ENCODE measurements around the gene APOM.
A peak's percentile ranks its signal among the peaks of the same experiment; 100 is the strongest.

Gene APOM

GRCh38 chr6:31657406-31658157, 1.9 kb downstream of the APOM start:
- no peak for DNase-seq (ENCODE audit: low read depth in 2 of 2, low spot score in 1 of 2)

DNA sequence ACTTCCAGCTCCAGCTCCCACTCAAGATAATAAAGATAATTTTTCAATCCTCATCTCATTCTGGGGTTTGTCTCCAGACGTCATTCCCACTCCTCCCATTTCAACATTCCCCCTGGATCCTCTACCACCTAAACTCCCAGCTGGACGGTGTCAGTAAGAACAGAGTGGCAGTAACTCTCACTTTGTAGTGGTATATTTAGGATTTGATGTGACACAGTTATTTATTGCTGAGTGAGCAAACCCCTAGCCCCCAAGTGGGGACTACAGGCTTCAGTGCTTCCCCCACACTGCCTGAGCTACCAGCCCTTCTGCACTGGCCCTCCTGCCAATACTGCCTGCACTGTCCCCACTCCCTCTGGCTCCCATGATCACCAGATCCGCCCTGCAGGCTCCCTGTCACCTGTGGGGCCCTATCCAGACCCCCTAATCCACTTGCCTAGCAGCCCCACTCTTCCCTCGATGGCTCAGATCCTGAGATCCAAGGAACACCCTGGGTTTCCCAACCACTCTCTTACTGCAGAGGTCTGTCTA, 2.5 kb downstream of the APOM start:
- no peak for DNase-seq (ENCODE audit: low read depth in 2 of 2, low spot score in 1 of 2)

DNA sequence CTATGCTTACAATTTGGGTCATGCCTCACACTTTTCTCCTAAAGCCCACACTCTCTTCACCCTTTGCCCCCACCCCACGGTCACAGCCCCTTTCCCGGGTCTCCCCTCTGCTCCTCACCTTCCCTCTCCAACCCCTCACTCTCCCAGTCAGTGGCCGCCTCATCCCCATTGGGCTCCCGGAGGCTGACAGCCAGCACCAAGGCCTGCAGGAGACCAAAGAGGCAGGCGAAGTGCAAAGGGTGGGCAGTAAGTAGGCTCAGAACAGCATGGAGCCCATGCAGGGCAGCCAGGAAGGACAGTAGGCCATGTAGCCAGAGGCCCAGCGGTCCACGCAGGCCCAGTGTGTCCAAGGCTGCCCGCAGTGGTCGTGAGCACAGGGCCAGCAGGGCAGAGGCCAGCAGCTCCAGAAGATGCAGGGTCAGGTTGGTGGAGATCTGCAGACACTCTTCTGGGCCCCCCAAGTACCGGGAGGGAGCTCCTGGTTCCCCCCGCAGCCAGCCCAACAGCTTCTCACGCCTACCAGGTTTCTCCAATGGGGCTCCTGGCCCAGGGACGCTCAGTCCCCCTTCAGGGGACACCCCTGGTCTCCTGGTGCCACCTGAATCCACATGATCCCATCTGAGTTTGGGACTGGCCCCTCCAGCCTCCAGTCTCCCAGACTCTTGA, 3.4 kb downstream of the APOM start:
- DNase-seq (ENCODE audit: low read depth in 2 of 2, low spot score in 1 of 2), result no peak

GRCh38 chr6:31659649-31660380, 4.1 kb downstream of the APOM start:
- DNase-seq (ENCODE audit: low read depth in 2 of 2, low spot score in 1 of 2), result no peak

GRCh38 chr6:31660381-31661261, 4.9 kb downstream of the APOM start, which contains the start of gene C6orf47:
Gene C6orf47, minus strand, starts transcription at chr6:31660778. Its CDS starts 831 bp downstream, at chr6:31659947.
- DNase-seq (ENCODE audit: low read depth in 2 of 2, low spot score in 1 of 2), result peak; percentile 59 to 66

- DNase-seq (ENCODE audit: low read depth in 2 of 2, low spot score in 1 of 2), result no peak
Observed at GRCh38 chr6:31661262-31662123, 5.8 kb downstream of the APOM start.

- DNase-seq (ENCODE audit: low read depth in 2 of 2, low spot score in 1 of 2), result no peak
Observed at GRCh38 chr6:31662124-31662723, 6.5 kb downstream of the APOM start.

DNA sequence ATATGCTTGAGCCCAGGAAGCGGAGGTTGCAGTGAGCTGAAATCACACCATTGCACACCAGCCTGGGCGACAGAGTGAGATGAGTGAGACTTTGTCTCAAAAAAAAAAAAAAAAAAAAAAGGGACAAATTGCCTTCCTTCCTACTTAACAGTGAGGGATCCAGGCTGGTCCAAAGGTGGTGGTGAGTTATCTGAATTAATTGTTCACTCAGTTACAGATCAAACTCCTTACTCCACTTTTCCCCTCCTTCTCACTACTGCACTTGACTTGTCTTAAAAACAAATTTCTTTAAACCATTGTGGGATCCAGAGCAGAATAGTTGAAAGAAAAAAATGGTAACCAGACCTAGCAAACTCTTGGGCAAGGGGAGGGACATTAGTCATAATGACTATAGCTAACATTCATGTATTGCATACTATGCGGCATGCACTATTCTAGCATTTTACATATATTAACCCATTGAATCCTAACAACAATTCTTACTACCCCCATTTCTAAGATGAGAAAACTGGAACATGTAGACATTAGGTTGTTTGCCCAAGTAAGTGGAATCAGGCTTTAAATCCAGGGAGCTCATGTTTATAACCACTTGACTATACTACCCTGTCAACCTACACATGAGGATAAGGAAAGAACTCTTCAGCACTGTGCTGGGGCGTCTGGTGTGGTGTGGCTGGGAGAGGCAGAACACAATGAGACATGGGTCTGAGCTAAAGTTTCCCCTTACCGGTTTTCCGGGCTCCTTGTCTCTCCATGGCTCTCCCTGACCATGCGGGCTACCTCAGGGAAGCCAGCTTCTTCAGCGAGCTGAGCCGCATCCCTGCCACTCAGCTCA, 7.6 kb downstream of the APOM start:
- no peak for DNase-seq (ENCODE audit: low read depth in 2 of 2, low spot score in 1 of 2)

DNA sequence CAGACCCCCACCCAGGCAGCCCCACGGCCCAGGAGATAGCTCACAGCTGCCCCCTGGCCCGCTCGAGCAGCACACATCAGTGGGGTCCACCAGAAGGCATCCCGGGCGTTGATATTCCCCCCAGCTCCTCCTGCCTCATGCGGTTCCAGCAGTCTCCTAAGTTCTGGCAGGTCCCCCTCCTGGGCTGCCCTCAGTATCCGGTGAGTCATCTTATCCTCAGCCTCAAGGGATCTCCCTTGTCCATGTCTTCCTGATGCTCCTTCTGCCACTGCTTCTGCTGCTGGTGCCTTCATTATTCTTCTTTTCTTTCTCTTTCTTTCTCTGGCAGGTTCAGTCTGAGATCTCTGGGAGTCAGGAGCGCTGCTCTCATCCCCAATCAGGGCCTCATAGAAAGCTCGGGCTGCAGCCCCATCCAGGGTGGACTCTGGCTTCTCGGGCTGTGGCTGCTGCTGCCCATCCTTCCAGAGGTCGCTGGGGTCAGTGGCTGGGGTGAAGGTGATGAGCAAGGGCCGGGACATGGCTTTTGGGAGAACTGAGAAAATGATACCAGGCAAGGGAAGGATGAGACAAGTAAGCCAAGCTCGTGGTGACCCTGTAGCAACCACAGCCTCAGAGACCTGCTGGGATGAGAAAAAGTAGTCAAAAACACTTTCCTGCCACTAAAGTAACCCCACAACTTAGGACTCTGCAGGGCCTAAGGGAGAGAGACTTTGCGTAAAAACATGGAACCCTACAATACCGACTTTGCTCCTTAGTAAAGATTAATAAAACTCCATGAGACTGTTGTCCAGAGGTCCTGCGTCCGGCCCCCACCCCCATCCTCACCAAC, 8.5 kb downstream of the APOM start:
- DNase-seq (ENCODE audit: low read depth in 2 of 2, low spot score in 1 of 2), result no peak

- peak; percentile 68 to 82 for DNase-seq (ENCODE audit: low read depth in 2 of 2, low spot score in 1 of 2)
Observed at GRCh38 chr6:31664790-31665500, 9.3 kb downstream of the APOM start, which contains the start of gene GPANK1. Gene GPANK1, minus strand, starts transcription at chr6:31664997. Its CDS starts 519 bp downstream, at chr6:31664478.

GRCh38 chr6:31665501-31666336, 10.0 kb downstream of the APOM start, which contains the start of gene CSNK2B:
Gene CSNK2B, plus strand, starts transcription at chr6:31666080. Its CDS starts 752 bp downstream, at chr6:31666832.
- DNase-seq (ENCODE audit: low read depth in 2 of 2, low spot score in 1 of 2), result peak; percentile 93 to 97

- DNase-seq (ENCODE audit: low read depth in 2 of 2, low spot score in 1 of 2), result no peak
Observed at GRCh38 chr6:31666337-31666965, 10.8 kb downstream of the APOM start.

DNA sequence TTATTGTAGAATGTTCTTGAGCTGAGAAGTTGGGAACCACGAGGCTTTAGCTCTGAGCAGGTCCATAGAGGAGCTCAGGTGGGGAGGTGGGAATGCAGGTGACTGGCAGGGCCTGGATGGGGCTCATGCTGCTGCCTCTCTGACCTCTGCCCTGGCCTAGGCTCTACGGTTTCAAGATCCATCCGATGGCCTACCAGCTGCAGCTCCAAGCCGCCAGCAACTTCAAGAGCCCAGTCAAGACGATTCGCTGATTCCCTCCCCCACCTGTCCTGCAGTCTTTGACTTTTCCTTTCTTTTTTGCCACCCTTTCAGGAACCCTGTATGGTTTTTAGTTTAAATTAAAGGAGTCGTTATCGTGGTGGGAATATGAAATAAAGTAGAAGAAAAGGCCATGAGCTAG, 14.0 kb downstream of the APOM start, which contains the start of gene LY6G5B:
Gene LY6G5B (plus strand): TSS at position 301 of the 400 bp plus-strand sequence. CDS start 975 bp downstream, outside the sequence.
- DNase-seq (ENCODE audit: low read depth in 2 of 2, low spot score in 1 of 2), result no peak

GRCh38 chr6:31676322-31676903, 20.7 kb downstream of the APOM start:
- no peak for DNase-seq (ENCODE audit: low read depth in 2 of 2, low spot score in 1 of 2)

DNA sequence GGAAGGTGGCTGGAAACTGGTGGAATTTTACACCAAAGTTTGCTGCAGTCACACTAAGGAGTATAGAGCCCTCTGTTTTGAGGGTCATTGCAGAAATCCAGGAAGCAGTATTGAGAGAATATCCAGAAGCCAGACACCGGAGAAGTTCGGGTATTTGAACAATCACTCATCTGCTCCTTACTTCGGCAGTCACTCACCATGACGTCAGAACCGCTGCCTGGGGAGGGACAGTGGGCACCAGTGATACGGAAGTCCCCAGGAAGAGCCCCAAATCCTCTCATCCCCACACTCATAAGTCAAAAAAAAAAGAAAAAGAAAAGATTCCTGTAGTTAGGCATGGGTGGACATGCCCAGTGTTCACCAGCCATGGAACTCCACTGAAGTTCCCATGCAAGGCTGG, 21.2 kb downstream of the APOM start:
- DNase-seq (ENCODE audit: low read depth in 2 of 2, low spot score in 1 of 2), result no peak
